SIG-M5 treated with dmso at 0.1 percent for 504 hours (cell line): ENCODE measurements around the gene SHCBP1.

Experiments
- DNase-seq: peaks from one replicate; lab custom pipeline; 2025; ENCODE audit not compliant: unreplicated experiment; lab: John Stamatoyannopoulos, UW

Gene SHCBP1

DNA sequence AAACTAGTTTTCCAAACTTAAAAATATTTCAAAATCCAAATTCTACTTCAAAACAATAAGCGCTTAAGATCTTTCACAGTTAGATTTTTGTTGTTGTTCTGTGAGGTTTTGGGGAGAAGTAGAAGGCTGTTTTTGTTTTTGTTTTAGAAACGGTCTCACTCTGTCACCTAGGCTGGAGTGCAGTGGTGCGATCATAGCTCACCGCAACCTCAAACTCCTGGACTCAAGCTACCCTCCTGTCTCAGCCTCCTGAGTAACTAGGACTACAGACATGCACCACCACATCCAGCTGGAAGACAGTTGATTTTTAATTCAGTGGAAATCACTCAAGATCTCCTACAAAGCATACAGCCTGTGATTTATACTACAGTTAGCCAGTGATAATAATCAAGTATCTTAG is 2.7 kb downstream of the SHCBP1 start:
- no peak for DNase-seq

DNA sequence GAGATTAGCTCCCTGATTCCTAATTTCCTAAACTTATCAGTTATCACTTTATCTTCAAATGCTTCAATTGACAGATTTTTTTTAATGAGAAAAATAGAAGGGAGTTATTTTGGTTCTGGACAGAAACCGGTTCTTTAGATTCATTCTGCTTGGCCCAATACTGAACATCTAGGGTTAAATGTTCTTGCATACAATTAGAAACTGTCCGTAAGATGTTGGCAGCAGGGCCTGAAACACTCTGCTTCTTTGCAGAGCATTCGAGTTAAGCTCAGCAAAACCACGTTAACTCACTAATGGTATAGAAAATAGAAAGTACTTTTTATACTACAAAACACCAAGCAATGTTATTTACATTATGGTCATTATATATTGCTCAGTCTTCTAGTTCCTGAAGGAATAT is 7.2 kb downstream of the SHCBP1 start:
- DNase-seq = no peak

DNA sequence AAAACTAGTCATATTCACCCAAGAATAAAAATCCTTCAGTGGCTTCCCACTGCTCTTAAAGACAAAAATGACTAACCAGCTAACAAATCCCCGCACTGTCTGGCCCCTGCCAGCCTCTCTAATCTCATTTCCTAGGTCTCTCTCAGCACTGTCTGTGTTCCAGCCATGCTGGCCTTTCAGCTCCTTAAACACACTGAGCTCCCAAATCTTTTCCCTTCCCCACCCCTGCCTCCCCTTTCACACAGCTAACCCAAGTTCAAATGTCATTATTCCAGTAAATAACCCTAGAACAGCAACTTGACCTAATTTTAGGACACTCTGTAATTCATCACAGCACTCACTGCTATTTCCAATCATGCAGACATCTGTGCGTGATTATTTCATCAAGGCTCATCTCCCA is 7.8 kb downstream of the SHCBP1 start:
- DNase-seq = no peak

DNA sequence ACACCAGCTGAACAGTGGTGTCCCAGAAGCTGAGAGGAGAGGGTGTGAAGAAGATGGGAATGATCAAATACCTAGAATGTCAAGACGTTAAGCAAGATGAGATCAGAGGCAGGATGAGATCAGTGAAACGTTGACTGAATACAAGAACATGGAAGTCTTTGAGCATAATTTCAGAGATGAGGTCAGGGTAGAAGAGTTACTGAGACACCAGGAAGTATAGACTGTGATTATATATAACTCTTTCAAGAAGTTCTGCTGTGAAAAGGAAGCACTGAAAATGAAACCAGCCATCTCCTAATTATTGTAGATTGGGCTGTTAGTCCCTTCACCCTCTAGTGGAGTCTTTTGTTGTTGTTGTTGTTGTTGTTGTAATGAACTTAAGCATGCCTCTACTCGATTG is 9.1 kb downstream of the SHCBP1 start:
- peak; percentile 10 for DNase-seq

DNA sequence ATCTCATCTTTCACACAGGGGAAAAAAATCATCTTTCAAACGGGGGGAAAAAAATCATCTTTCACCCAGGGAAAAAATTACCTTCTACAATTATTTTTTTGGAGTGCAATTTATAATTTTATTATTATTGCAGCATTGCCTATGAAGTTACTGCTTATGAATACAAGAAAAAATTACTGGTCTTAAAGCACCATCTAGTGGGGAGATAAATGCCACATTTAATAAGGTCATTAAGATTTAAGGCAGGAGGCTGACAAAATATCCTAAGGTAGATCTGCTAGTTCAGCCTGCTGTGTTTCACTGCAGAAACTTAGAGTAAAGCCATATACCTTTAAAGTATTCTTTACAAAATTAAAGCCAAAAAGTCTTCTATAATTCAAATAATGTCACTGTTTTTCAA is 13.7 kb downstream of the SHCBP1 start:
- peak; percentile 37 for DNase-seq

DNA sequence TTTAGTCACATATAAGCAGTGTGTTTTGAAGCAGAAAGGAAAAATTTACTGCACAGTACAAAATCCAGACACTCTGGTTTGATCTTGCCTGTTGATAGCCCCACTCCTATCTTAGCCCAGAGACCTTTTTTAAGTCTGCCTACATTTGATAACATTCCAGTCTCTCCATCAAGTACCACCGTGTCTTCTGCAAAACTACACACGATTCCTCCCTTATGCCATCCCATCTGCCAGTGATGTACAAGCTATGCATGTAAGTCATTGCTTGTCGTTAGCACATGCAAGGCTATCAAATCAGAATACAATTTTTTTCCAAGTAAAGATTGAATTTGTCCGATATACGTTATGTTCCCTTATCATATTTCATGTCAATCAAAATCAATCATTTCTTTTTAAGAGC is 14.9 kb downstream of the SHCBP1 start:
- DNase-seq = no peak

DNA sequence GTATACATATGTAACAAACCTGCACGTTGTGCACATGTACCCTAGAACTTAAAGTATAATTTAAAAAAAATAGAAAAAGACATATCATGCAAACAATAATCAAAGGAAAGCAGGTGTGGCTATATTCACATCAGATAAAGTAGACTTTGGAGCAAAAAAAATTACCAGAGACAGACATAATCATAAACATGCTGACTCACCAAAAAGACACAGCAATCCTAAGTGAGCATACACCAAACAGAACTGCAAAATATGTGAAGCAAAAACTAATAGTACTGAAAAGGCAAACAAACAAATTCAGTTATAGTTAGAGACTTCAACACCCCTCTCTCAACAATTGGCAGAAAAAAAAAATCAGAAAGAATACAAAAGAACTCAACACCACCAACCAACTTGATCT is 29.9 kb downstream of the SHCBP1 start:
- no peak for DNase-seq

DNA sequence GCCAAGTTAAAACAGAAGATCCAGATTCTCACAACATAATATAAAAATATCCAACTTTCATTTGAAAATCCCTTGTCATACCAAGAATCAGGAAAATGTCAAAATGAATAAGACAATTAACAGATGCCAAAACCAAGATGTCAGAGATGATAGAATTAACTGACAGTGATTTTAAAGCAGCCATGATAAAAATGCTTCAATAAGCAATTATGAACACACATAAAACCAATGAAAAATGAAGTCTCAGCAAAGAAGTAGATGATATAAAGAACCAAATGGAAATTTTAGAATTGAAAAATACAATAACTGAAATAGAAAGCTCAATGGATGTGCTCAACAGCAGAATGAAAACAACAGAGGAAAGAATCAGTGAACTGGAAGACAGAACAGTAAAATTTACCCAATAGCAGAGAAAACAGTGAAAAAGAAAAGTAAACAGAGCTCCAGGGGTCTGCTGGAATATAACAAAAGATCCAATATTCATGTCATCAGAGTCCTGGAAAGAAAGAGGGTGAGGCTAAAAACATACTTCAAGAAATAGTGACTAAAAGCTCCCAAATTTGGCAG is 35.1 kb downstream of the SHCBP1 start:
- DNase-seq = no peak

DNA sequence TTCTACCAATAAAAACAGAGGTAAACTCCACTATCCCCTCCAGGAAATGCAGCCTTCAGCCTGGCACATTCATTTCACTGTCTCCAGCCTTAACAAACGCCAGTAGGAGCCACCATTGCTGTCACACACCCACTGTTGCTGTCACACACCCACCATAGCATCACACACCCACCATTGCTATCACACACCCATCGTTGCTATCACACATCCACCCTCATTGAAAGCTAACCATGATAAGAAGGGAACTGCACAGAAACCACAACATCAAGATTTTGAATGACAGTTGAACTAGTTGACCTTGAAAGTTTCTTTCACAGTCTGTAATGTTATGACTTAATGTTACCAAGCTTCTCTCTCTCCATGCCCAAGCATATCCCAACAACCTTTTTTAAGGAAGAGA is 38.1 kb downstream of the SHCBP1 start:
- DNase-seq = no peak

DNA sequence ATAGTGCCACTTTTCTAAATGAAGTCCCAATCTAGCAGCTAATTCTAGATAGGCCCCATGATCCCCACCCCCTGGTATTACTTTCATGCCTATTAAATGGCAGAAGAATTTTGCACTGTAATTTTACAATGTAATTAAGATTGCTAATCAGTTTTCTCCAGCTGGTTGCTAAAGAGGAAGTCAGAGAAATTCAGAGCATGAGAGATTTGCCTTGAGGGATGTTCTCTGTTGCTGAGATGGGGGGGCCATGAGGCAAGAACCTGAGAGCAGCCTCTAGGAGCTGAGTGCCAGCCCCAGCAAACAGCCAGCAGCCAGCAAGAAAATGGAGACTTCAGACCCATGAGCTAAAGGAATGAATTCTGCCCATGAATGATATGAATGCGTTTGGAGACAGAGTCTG is 38.9 kb downstream of the SHCBP1 start:
- DNase-seq = no peak

DNA sequence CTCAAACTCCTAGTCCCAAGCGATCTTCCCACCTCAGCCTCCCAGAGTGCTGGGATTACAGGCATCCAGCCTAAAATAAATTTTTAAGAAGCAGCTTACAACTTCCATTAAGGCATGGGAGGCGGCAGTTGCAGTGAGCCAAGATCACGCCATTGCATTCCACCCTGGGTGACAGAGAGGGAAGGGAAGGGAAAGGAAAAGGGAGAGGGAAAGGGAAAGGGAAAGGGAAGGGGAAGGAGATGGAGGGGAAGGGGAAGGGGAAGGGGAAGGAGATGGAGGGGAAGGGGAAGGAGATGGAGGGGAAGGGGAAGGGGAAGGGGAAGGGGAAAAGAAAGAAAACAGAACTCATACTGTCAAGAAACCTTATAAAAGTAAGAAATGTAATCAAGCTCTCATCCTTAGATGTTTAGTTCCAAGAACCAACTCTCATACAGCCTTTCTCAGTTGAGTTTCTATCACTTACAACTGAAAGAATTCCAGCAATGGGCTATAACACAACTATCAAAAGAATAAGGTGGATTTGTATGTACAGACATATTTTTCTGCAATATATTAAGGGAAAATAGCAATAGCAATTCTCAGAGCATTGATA is 43.1 kb downstream of the SHCBP1 start:
- no peak for DNase-seq

DNA sequence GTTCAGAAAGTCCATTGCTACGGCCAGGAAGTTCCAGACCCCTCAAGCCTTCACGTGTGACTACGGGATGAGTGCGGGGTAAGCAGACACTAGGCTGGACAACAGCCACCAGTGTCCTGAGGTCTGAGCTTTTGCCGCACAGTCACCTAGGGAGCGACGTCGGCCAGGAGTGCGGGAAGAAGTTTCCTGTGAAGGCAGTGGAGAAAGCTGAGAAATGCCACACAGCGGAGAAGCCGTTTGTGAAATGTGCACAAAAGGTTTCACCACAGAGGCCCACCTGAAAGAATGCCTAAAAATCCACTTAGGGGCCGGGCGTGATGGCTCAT is 47.4 kb downstream of the SHCBP1 start:
- DNase-seq = no peak

DNA sequence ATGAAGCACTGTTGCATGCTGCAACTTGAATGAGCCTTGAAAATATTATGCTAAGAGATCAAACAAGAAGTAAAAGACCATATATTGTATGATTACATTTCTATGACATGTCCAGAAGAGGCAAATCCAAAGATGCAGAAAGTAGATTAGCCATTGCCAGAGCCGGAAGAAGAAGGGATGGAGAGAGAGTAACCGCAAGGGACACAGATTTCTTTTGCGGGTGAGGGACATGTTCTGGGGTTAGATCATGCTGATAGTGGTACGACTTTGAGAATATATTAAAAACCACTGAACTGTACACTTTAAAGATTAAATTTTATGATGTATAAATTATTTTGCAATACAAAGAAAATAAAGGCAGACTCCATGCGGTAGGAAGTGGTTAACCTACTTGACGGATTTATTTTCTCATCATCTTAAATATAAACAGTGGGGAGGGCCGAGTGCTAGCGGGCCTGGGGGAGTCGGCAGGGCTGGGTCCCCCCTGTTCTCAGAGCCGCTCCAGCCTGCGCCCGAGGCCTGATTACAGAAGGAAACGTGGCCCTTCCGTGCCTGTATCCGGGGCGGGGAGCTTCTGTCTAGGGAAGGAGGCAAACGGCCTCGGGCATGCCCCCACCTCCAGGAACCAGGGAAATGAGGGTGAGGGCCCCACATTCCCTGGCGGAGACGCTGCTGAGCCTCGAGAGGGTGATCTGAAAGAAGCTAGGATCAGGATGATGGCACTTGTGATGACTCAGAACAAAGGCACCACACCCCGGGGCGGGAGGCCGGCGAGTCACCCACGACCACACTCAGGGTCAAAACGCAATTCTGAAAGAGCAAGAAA is 48.0 kb downstream of the SHCBP1 start:
- no peak for DNase-seq

DNA sequence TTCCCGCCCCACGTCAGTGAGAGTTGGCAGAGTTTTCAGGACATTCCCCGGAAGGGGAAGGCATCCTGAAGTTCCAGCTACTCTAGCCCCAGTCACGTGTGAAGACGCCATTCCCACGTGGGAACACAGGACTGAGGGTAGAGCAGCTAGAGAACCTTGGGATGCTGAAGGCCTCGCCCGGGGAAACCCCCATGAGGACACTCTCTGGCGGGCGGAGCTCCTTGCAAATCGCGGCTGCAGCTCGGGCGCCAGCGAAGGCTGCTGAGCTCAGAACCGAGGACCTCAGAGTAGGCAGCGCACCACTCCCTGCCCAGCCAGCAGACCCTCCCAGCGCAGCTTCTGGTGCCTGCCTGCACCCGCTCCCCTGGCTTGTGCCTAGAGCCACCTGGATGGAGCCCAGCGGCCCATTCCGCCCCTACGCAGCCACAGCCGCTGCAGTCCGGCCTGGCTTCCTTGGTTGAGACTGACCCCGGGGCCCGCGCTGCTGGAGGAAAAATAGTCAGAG is 51.9 kb downstream of the SHCBP1 start:
- DNase-seq = no peak

DNA sequence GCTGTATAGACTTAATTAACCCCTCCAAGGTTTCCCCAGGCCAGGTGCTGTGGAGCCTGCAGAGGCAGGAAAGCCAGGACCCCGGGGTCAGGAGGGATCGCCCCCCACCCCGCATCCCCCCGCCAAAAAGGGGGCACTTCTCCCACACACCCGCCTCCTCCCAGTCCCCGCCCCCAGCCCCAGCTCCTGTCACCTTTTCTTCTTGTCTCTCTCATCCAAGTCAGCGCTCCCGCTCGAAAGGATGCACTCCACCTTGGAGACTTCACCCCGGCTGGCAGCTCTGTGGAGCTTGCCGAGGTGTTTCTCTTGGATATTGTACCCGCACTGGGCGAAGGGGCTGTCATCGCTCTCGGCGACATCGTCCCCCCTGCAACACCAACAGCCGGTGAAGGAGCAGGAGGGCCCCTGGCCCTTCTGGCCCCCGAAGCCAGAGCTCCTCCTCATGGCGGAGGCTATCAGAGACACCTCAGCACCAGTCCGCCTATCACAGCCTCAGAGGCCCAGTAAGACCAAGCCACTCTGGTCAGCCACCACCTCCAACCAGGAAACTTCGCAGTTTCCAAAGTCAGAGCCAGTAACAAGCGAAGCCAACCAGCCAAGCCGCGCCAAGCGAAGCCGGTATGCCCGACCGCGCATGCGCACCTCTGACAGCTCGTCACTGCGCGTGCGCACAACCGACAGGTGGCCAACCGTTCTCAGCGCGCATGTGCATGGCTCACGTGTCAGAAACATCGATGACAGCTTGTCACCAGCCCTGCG is 52.5 kb downstream of the SHCBP1 start:
- no peak for DNase-seq

DNA sequence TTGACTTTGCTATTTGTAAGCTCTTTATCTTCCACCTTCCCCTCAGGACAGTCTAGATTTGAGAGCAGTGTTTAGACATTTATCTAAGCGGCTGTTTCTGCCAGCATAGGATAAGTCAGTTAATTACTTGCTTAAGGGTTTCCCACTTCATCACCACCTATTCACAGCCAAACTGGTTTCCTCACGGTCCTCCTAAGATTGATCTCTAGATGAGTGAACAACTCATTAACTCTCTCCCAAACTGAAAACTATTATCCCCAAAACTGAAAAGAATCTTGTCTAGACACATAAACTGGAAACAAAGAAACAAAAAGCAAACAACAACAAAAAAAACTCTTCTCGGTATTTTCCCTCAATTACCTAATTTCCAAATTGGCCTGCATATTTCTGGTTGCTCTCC is 58.2 kb downstream of the SHCBP1 start:
- no peak for DNase-seq

DNA sequence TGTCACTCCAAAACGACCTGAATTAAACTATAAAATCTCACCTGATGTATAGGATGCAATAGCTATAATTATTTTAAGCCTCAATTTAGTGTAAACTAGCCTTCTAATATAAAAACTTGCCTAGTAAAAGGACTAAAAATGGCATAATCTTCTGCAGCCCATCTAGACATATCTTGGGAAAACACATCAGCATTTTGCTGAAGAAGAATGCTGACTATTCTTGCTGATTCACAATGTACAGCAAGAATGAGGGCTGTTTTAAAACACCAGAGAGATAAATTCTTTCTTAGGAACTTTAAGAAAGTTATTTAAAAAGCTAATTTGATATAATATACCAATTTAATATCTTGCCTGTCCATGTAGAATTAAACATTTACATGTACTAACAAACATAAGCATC is 63.2 kb downstream of the SHCBP1 start:
- DNase-seq = no peak

DNA sequence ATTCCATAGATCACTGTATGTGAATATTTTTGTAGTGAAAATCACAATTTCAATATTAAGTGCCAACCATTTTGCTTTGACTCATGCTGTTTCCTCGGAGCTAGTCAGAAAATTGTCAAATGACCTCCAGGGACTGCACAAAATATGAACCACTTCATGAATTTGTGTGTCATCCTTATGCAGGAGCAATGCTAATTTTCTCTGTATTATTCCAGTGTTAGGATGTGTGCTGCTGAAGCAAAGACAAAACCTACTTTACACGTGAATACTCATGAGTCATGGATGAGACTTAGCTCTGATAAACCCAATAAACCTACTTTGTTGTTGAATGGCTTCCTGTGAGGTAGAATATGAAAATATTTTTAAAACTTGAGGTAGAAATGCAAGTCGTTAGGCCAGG is 65.2 kb downstream of the SHCBP1 start:
- no peak for DNase-seq

DNA sequence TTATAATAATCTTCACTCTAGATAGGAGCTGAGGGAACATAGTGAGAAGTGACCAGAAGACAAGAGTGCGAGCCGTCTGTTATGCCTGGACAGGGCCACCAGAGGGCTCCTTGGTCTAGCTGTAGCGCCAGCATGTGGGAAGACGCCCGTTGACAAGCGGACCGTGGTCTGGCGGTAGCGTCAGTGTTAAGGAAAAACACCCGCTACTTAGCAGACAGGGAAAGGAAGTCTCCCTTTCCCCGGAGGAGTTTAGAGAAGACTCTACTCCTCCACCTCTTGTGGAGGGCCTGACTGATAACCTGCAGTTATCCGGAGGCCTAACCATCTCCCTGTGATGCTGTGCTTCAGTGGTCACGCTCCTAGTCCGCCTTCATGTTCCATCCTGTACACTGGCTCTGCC is 66.7 kb downstream of the SHCBP1 start:
- peak; percentile 41 for DNase-seq

DNA sequence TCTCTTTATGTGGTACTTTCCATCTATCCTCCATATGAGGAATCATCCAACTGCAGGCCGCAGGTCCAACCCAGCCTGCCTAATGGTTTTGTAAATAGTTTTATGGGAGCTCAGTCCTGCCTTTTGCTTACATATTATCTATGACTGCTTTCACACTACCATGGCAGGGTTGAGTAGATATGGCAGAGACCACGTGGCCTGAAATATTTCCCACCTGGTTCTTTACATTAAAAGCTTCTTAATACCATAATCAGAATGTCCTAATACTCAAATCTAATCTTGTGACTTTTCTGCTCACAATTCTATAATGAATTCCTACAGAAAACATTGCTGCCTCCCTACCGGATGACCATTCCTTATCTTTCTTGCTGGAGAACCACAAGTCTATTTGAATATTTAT is 71.7 kb downstream of the SHCBP1 start:
- DNase-seq = no peak
